ENCODE results near the gene NAA40. TPM values are rescaled to one million over a fixed set of nuclear protein-coding genes. Genes with fewer than 3 reads are reported as not detected.

NAA40 gene
- total and polyA plus RNA-seq, 2 of the 4 experiments (the other 2 are of a cell fraction) = 15.2 to 24.7 TPM

DNA sequence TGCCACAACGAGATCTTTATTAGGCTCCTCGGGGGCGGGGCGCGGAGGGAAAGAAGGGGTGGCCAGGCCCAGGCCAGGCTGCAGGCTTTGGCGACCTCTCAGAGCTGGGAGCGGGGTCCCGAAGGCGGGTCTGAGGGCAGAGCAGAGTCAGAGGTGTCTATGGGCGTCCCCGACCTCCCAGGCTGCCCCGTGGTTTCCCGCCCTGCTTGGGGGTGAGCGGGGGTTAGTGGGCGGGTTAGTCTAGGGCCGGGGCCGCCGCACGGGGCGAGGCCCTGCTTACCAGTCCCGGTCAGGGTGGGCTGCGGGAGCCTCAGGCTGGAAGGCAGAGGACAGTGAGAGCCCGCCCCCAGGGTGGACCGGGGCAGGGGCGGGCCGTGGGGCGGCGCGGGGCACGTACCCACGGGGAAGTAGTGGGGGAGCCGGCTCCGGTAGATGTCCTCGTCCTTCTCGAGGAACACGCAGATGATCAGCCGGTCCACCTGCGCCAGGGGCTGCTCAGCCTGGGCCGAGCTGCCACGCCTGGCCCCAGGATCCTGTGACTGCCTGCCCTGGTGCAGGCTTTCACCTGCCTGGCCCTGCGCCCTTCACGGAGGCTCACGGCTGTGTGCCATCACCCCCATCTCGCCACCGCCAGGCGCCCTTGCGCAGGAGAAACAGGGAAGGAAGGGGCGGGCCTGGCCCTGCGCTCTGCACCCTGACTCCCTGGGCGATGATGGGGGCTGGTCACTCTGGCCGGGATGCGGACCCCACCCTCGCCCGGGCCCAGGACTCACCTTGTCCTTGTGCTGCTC is 60.0 kb downstream of the NAA40 start:
- peaks cover 30% of the 10 kb centered on the region for H4K20me1 ChIP-seq (ENCODE audit: insufficient read depth, low read length)

More for the DNA sequence above, 60.0 kb downstream of the NAA40 start:
- Histone ChIP-seq H3K14ac (replicated peaks; ENCODE audit: low read depth, low read length) (no peak overlapping the region), H2BK5ac (ENCODE audit: low read depth, low read length, poor library complexity, severe bottlenecking) (no peak overlapping the region), H3K56ac (ENCODE audit: extremely low read depth, insufficient read depth, low read length) (no peak overlapping the region), H2AK5ac (ENCODE audit: low read depth, low read length) (no peak overlapping the region), H3K18ac (ENCODE audit: low read depth, low read length) (no peak overlapping the region), H4K5ac (ENCODE audit: low read depth, low read length) (no peak overlapping the region), H3K23ac (ENCODE audit: low read depth, low read length) (no peak overlapping the region), H3K4me1 (ENCODE audit: control insufficient read depth, insufficient read depth, low read length) (0 out of 2 replicates have a peak, but pooled peaks cover 1% of the 10 kb centered on the region), H3K4me2 (ENCODE audit: low read depth, low read length) (no peak overlapping the region), H3K27ac (ENCODE audit: insufficient read depth, low read length) (no peak overlapping the region), H2AK9ac (replicated peaks; ENCODE audit: low read depth, low read length, poor library complexity) (no peak overlapping the region), H3K9me3 (ENCODE audit: control insufficient read depth, insufficient read depth, low read length) (no peaks in the 10 kb centered on the region), H3K4ac (ENCODE audit: low read depth, low read length) (no peak overlapping the region), H2BK20ac (ENCODE audit: low read depth, low read length) (no peak overlapping the region), H3K4me3 (ENCODE audit: insufficient read depth, low read depth, low read length) (no peak overlapping the region), H3K9ac (ENCODE audit: low read depth, low read length) (no peak overlapping the region), H3K9me1 (ENCODE audit: insufficient read depth, low read length) (0 out of 2 replicates have a peak, but pooled peaks cover 3% of the 10 kb centered on the region), H2BK120ac (ENCODE audit: low read depth, low read length) (no peak overlapping the region), H3K79me1 (ENCODE audit: low read depth in 1 of 2, low read length in 2 of 2) (peaks cover 9 to 21% of the 10 kb centered on the region in 2 experiments; a peak in 3 of 4 replicates), H2AFZ (replicated peaks; ENCODE audit: low read length, poor library complexity) (peak overlapping the region; percentile 21), H3K36me3 (ENCODE audit: control insufficient read depth, insufficient read depth, low read length) (peaks cover 39% of the 10 kb centered on the region), H2BK15ac (ENCODE audit: low read depth, low read length) (no peak overlapping the region), H3K27me3 (ENCODE audit: control insufficient read depth, insufficient read depth, low read length) (no peaks in the 10 kb centered on the region), H4K91ac (ENCODE audit: insufficient read depth, low read depth, low read length) (no peak overlapping the region), H4K8ac (ENCODE audit: low read depth in 2 of 2, low read length in 2 of 2) (no peak overlapping the region)
- no peak for TF ChIP-seq RFX5 (IDR thresholded peaks at IDR 0.05; ENCODE audit: low read depth, low read length)
- TF ChIP-seq RAD21 (IDR thresholded peaks at IDR 0.05; ENCODE audit: low read length) = no peak
- TF ChIP-seq USF2 (IDR thresholded peaks at IDR 0.05; ENCODE audit: low read depth, low read length) = no peak
- no peak for TF ChIP-seq CHD1 (IDR thresholded peaks at IDR 0.05; ENCODE audit: low read depth, low read length)
- DNase-seq (no peak), ATAC-seq (ENCODE audit: low read depth) (no peak)
- 82% methylated on average over 20 of the region's 54 CpGs; no CpG with 5 or more reads in 1 of the 2 experiments for WGBS, 2 experiments (ENCODE audit: extremely low coverage in 2 of 2, insufficient read length in 1 of 2)
- intact Hi-C loops (cut with micrococcal nuclease) = no loop called here
- POLR2A ChIA-PET (ENCODE audit: unreplicated experiment) = no interaction called here
- CTCF ChIA-PET = no interaction called here
- BruUV-seq (replicated peaks) = no TSS peak
- in situ Hi-C loops (cut with MboI; ENCODE audit: low sequenced_read_pairs) = no loop called here
- dilution Hi-C loops (cut with HindIII; ENCODE audit: low sequenced_read_pairs, unreplicated experiment) = no loop called here
